HepG2 (cell line): ENCODE measurements around the gene SIK3. TPM values are rescaled to one million over a fixed set of nuclear protein-coding genes. Genes with fewer than 3 reads are reported as not detected.

Experiments
- BORCS8-MEF2B ChIP-seq: sonication (generic); formaldehyde crosslinking; IDR thresholded peaks from 2 replicates; pipeline ENCODE4 v1.8.0; 2022; ENCODE audit warnings: mild to moderate bottlenecking, missing genetic modification reagents
- FOXP1 ChIP-seq, 2 experiments: fragments of 450-650 bp in 1 of 2; IDR thresholded peaks; 2 replicates each; pipeline ENCODE4 v1.6.1; 2017 to 2018; ENCODE audit warnings: antibody characterized with exemption in 1 of 2
- HNRNPLL ChIP-seq: fragments of 200-400 bp; formaldehyde crosslinking; IDR thresholded peaks from 2 replicates; pipeline ENCODE4 v1.6.1; 2017; ENCODE audit warnings: mild to moderate bottlenecking, low read depth, low read length; ENCODE audit not compliant: poor library complexity, severe bottlenecking
- JARID2 ChIP-seq: sonication (generic); formaldehyde crosslinking; IDR thresholded peaks from 2 replicates; pipeline ENCODE4 v1.8.1; 2023; ENCODE audit warnings: missing genetic modification reagents, inconsistent platforms; ENCODE audit not compliant: insufficient replicate concordance
- MEIS2 ChIP-seq: sonication (generic); formaldehyde crosslinking; IDR thresholded peaks from 2 replicates; pipeline ENCODE4 v1.9.0; 2021; ENCODE audit warnings: mild to moderate bottlenecking, missing genetic modification reagents
- RFX5 ChIP-seq: IDR thresholded peaks from 2 replicates; pipeline ENCODE4 v1.6.1; 2011; ENCODE audit warnings: low read depth, low read length, improper control_type of control experiment
- TAF1 ChIP-seq: sonication (generic); formaldehyde crosslinking; IDR thresholded peaks from 2 replicates; pipeline ENCODE4 v1.4.0; 2020; ENCODE audit warnings: missing genetic modification reagents
- ZBTB39 ChIP-seq: sonication (generic); formaldehyde crosslinking; IDR thresholded peaks from 2 replicates; pipeline ENCODE4 v1.5.0; 2020; ENCODE audit warnings: missing genetic modification reagents
- ZFP36 ChIP-seq: fragments of 150-350 bp; IDR thresholded peaks from 2 replicates; pipeline ENCODE4 v1.6.1; 2018; ENCODE audit warnings: borderline replicate concordance, low read length, low read depth; ENCODE audit not compliant: partially characterized antibody
- ZNF260 ChIP-seq: sonication (generic); formaldehyde crosslinking; IDR thresholded peaks from 2 replicates; pipeline ENCODE4 v1.4.0; 2020; ENCODE audit warnings: missing genetic modification reagents, low read depth, mild to moderate bottlenecking, borderline replicate concordance
- ZNF747 ChIP-seq: sonication (generic); formaldehyde crosslinking; IDR thresholded peaks from 2 replicates; pipeline ENCODE4 v1.8.1; 2023; ENCODE audit warnings: missing genetic modification reagents, mild to moderate bottlenecking, borderline replicate concordance
- polyA plus RNA-seq, 8 experiments: library from polyadenylated mRNA; depleted of rRNA in 3 of 8; stranded (reverse) in 7 of 8; unstranded in 1 of 8; fragments of >200 nt; fragmentation: Illumina TruSeq in 4 of 8; extraction: Trizol in 4 of 8; gene quantifications; 2 replicates each; pipeline versions ENCODE4 v1.2.1 to v1.2.3, GENCODE V29; 2011 to 2016; ENCODE audit warnings: low read depth in 4 of 8, missing spikeins in 1 of 8, mixed read lengths in 1 of 8; ENCODE audit not compliant: insufficient read depth in 1 of 8
- total RNA-seq, 5 experiments: library from RNA; depleted of rRNA; stranded (reverse); fragments of >200 nt; fragmentation: Illumina TruSeq; extraction: Trizol; gene quantifications; 2 replicates each; pipeline ENCODE4 v1.2.3, GENCODE V29; 2016; ENCODE audit warnings: low read depth in 1 of 5
- TF ChIP-seq, protein P1 (sequence below): sonication (generic); formaldehyde crosslinking; IDR thresholded peaks from 2 replicates; pipeline ENCODE4 v1.4.0; 2020; ENCODE audit warnings: missing genetic modification reagents
- TF ChIP-seq, protein P2 (sequence below): fragments of 450-650 bp; IDR thresholded peaks from 2 replicates; pipeline ENCODE4 v1.6.1; 2016
- TF ChIP-seq, protein P3 (sequence below): sonication (generic); formaldehyde crosslinking; IDR thresholded peaks from 2 replicates; pipeline ENCODE4 v1.9.0; 2021; ENCODE audit warnings: missing genetic modification reagents, borderline replicate concordance
- TF ChIP-seq, protein P4 (sequence below): sonication (generic); formaldehyde crosslinking; IDR thresholded peaks from 2 replicates; pipeline ENCODE4 v1.5.0; 2020; ENCODE audit warnings: mild to moderate bottlenecking, missing genetic modification reagents, borderline replicate concordance

The SIK3 gene
- total and polyA plus RNA-seq, 2 of the 13 experiments (the other 11 are each of a cell fraction or from before 2014, with no cell fraction given): 5.7 to 9.8 TPM

- TF ChIP-seq, protein P1, sequence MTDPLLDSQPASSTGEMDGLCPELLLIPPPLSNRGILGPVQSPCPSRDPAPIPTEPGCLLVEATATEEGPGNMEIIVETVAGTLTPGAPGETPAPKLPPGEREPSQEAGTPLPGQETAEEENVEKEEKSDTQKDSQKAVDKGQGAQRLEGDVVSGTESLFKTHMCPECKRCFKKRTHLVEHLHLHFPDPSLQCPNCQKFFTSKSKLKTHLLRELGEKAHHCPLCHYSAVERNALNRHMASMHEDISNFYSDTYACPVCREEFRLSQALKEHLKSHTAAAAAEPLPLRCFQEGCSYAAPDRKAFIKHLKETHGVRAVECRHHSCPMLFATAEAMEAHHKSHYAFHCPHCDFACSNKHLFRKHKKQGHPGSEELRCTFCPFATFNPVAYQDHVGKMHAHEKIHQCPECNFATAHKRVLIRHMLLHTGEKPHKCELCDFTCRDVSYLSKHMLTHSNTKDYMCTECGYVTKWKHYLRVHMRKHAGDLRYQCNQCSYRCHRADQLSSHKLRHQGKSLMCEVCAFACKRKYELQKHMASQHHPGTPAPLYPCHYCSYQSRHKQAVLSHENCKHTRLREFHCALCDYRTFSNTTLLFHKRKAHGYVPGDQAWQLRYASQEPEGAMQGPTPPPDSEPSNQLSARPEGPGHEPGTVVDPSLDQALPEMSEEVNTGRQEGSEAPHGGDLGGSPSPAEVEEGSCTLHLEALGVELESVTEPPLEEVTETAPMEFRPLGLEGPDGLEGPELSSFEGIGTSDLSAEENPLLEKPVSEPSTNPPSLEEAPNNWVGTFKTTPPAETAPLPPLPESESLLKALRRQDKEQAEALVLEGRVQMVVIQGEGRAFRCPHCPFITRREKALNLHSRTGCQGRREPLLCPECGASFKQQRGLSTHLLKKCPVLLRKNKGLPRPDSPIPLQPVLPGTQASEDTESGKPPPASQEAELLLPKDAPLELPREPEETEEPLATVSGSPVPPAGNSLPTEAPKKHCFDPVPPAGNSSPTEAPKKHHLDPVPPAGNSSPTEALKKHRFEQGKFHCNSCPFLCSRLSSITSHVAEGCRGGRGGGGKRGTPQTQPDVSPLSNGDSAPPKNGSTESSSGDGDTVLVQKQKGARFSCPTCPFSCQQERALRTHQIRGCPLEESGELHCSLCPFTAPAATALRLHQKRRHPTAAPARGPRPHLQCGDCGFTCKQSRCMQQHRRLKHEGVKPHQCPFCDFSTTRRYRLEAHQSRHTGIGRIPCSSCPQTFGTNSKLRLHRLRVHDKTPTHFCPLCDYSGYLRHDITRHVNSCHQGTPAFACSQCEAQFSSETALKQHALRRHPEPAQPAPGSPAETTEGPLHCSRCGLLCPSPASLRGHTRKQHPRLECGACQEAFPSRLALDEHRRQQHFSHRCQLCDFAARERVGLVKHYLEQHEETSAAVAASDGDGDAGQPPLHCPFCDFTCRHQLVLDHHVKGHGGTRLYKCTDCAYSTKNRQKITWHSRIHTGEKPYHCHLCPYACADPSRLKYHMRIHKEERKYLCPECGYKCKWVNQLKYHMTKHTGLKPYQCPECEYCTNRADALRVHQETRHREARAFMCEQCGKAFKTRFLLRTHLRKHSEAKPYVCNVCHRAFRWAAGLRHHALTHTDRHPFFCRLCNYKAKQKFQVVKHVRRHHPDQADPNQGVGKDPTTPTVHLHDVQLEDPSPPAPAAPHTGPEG (CRISPR knock-in tag): no peak
- TF ChIP-seq JARID2 (CRISPR knock-in tag) (no peak), ZFP36 (no peak), ZBTB39 (CRISPR knock-in tag) (peak; percentile 55; the same call in 1 of the 2 replicates), BORCS8-MEF2B (CRISPR knock-in tag) (no peak), ZNF747 (CRISPR knock-in tag) (no peak), HNRNPLL (no peak), TAF1 (CRISPR knock-in tag) (no peak), FOXP1 (IDR thresholded peaks at IDR 0.05) (no peak), FOXP1 (CRISPR knock-in tag; IDR thresholded peaks at IDR 0.05) (peak; percentile 89), ZNF260 (CRISPR knock-in tag) (no peak), RFX5 (no peak), MEIS2 (no peak)
- TF ChIP-seq, protein P2, sequence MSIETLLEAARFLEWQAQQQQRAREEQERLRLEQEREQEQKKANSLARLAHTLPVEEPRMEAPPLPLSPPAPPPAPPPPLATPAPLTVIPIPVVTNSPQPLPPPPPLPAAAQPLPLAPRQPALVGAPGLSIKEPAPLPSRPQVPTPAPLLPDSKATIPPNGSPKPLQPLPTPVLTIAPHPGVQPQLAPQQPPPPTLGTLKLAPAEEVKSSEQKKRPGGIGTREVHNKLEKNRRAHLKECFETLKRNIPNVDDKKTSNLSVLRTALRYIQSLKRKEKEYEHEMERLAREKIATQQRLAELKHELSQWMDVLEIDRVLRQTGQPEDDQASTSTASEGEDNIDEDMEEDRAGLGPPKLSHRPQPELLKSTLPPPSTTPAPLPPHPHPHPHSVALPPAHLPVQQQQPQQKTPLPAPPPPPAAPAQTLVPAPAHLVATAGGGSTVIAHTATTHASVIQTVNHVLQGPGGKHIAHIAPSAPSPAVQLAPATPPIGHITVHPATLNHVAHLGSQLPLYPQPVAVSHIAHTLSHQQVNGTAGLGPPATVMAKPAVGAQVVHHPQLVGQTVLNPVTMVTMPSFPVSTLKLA: no peak
- TF ChIP-seq, protein P3, sequence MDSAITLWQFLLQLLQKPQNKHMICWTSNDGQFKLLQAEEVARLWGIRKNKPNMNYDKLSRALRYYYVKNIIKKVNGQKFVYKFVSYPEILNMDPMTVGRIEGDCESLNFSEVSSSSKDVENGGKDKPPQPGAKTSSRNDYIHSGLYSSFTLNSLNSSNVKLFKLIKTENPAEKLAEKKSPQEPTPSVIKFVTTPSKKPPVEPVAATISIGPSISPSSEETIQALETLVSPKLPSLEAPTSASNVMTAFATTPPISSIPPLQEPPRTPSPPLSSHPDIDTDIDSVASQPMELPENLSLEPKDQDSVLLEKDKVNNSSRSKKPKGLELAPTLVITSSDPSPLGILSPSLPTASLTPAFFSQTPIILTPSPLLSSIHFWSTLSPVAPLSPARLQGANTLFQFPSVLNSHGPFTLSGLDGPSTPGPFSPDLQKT (CRISPR knock-in tag): no peak
- TF ChIP-seq, protein P4, sequence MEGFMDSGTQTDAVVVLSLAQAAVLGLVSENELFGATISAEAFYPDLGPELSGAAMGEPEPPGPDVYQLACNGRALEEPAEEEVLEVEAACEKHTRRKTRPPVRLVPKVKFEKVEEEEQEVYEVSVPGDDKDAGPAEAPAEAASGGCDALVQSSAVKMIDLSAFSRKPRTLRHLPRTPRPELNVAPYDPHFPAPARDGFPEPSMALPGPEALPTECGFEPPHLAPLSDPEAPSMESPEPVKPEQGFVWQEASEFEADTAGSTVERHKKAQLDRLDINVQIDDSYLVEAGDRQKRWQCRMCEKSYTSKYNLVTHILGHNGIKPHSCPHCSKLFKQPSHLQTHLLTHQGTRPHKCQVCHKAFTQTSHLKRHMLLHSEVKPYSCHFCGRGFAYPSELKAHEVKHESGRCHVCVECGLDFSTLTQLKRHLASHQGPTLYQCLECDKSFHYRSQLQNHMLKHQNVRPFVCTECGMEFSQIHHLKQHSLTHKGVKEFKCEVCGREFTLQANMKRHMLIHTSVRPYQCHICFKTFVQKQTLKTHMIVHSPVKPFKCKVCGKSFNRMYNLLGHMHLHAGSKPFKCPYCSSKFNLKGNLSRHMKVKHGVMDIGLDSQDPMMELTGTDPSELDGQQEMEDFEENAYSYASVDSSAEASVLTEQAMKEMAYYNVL: 0 out of 2 replicates have a peak, but pooled peaks have one; percentile 72
Measured at GRCh38 chr11:117076941-117077691, 21.1 kb downstream of the SIK3 start (continued).
